CD4-positive, alpha-beta T cell treated with Interleukin-17A for 1 hour (primary cell): Measurements from ENCODE around the gene C12orf76.
"Not testable (repeated sequence)": the region's sequence is repeated elsewhere in the genome, so short reads cannot be mapped to it uniquely, and the experiment has no call there.

Experiments
- DNase-seq: peaks from one replicate; pipeline ENCODE4 v3.0.0-alpha.2; 2020

The C12orf76 gene

DNA sequence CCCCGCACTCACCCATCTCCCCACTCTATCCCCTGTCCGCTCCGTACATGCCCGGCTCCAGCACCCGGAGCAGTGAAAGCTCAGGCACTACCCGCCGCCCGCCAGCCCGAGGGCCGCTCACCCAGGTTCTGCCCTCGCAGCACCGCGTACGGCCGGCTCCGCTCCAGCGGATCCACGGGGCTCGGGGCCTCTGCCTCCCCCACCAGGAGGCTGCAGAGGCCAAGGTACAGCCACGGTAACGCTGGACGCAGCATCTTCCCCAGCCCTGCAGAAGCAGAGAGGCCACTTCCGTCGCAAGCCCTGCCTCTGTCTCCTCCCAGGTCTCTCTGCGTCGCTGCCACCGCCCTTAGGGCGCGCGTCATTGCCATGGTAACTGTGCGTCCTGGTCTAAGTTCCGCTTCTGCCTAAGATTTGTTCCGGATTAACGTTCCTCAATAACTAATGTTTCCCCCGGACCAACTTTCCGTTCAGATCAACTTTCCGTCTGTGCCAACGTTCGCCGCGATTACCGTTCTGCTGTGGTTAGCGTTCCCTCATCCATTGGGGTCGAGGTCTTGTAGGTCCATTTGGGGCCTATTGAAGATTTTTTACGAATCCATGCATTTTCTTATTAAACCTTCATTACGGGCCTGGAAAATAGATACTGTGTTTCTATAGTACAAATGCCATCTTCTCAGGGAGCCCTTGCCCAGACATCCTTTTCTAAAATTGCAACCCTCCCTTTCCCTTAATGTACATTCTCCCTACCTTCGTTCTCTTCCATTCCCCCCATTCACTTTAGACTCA is at the start of gene C12orf76:
C12orf76 (minus strand) TSS at position 281 of the 786 bp plus-strand sequence; CDS start at position 254, 27 bp downstream.
- peak; percentile 95 for DNase-seq

DNA sequence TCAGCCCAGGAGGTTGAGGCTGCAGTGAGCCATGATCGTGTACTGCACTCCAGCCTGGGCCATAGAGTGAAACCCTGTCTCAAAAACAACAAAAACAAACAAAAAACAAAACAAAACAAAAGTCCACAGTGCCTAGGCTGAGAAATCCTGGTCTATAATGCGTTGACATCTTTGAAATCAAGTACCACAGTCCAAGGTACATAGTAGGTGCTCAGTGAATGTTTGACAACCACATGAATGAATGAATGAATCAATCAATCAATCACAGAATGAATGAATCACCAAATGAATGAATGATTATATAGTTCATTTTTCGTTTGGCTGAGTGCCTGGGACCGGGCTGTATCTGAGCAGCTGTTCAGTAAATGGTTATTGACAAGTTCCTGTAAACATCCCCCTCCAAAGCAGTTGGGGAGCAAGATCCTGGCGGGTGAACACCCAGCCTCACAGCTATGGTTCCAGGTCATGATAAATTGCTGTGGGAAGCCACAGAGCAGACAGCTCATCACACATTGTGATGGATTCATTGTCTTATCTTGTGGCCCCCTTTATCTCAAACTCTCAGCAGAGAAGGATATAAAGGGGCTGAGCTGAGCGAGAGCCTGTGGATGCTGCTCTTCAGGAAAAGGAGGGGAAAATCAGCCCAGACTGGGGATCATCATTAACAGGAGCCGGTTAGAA is 45.4 kb upstream of the C12orf76 start:
- no peak for DNase-seq

DNA sequence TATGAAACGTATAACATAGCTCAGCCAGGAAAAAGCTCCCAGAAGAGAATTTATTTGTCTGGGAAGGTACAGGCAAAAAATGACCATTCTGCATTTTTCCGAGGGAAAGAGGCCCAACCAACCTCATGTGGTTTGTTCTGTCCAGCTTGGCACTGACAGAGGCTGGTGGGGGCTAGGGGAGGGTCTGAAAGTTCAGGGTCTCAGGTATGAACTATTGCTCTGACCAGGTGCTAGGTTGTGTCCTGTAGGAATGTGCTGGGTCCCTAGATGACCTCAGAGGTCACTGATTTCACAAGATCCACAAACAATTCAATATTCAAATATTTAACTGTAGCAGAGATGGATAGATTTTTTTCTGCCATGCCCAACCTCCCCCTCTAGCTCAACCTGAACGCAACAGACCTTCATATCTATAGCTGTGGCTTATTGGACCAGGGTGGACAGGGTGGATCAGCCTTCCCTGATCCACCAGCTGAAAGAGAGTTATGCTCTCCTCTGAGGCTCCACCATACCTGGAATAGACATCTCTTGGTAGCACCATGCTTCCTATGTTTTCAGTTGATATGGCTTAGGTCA is 42.9 kb upstream of the C12orf76 start:
- DNase-seq = no peak

DNA sequence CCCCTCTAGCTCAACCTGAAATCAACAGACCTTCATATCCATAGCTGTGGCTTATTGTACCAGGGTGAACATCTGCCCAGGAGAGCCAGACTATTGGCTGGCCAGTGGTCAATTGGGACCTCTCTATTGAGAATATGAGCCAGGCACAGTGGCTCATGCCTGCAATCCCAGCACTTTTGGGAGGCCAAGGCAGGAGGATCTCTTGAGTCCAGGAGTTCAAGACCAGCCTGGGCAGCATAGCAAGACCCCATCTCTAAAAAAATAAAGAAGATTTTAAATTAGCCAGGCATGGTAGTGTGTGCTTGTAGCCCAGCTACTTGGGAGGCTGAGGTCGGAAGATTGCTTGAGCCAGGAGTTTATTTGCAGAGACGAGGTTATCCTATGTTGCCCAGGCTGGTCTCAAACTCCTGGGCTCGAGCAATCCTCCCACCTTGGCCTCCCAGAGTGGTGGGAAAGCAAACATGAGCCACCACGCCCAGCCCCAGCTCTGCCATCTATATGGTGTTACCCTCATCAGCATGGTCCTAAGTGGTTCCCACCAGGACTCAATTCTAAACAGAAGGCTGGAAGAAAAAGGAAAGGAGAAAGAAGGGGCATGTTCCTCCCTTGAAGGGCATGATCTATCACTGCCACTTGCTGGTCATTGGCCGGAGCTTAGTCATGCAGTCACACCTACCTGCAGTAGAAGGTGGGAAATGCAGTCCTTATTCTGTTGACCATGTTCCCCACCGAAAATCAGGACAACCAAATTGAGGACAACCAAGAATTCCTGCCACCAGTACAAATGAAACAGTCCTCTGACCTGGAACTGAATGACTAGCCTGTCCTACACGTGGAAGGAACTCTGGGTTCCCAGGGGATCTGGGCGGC is 42.2 kb upstream of the C12orf76 start:
- no peak for DNase-seq

- no peak for DNase-seq
Measured at GRCh38 chr12:110088936-110089335, 40.6 kb upstream of the C12orf76 start.

DNA sequence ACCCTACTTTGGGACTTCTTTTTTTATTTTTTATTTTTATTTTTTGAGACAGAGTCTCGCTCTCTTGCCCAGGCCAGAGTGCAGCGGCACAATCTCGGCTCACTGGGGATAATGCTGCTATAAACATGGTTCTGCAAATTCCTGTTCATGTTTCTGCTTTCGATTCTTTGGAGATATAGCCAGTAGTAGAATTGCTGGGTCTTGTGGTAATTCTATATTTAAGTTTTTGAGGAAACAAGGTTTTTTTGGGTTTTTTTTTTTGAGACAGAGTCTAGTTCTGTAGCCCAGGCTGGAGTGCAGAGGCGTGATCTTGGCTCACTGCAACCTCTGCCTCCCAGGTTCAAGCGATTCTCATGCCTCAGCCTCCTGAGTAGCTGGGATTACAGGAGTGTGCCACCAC is 39.9 kb upstream of the C12orf76 start:
- not testable (repeated sequence) for DNase-seq

GRCh38 chr12:110084314-110085015 is 36.1 kb upstream of the C12orf76 start:
- no peak for DNase-seq

- DNase-seq = no peak
Measured at GRCh38 chr12:110080410-110080809, 32.1 kb upstream of the C12orf76 start.

- DNase-seq = peak; percentile 91
Measured at GRCh38 chr12:110079477-110080400, 31.4 kb upstream of the C12orf76 start.

- DNase-seq = no peak
Measured at GRCh38 chr12:110077800-110078199, 29.5 kb upstream of the C12orf76 start.

DNA sequence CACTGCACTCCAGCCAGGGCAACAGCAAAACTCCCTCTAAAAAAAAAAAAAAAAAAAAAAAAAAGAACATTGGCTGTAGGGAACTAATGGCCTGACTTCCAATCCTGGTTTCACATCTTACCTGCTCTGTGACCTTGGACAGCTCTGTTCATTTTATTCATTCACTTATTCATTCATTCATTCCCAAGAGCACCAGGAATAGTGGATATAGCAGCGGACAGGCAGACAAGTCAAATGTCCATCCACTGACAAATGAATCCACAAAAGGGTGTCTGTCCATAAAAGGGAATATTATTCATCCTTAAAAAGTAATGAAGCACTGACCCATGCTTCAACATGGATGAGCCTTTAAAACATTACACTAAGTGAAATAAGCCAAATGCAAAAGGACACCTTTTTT is 27.6 kb upstream of the C12orf76 start:
- no peak for DNase-seq

- DNase-seq = no peak
Measured at GRCh38 chr12:110074089-110074488, 25.8 kb upstream of the C12orf76 start.

GRCh38 chr12:110073049-110073831 is 24.9 kb upstream of the C12orf76 start:
- DNase-seq = peak; percentile 23

GRCh38 chr12:110072636-110073035 is 24.3 kb upstream of the C12orf76 start:
- not testable (repeated sequence) for DNase-seq

GRCh38 chr12:110071967-110072366 is 23.6 kb upstream of the C12orf76 start:
- no peak for DNase-seq

DNA sequence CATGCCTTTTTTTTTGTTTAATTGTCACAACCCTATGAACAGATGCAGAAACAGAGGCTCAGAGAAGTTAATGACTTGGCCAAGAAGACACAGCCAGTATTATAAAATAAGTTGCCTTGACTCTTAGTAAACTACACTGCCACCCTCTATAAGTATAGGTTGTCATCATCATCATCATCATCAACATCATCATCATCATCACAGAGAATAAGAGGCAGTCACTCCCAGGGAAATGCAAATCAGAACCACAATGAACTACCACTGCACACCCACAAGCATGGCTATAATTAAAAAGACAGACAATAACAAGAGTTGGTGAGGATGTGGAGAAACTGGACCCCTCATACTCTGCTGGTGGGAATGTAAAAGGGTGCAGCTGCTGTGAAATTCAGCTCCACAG is 23.2 kb upstream of the C12orf76 start:
- no peak for DNase-seq

DNA sequence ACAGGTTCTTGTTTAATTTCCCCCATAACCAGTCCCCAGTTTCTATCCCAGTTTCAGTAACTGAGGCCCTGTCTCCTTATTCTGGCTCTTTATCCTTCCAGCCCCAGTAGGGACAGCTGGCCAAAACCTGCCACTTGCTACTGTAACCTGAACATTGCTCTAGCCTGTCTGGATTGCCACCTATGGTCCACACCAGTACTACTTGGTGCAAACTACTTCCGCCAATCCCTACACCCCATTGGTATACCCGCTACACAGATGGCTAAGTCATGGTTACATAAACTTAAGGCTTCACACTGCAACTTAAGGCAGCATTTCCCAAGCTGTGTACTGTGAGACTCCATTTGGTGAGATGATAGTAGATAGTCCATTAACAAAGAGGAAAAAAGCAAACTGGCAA is 20.3 kb upstream of the C12orf76 start:
- DNase-seq = no peak

GRCh38 chr12:110068115-110068514 is 19.8 kb upstream of the C12orf76 start:
- not testable (repeated sequence) for DNase-seq

GRCh38 chr12:110067531-110067930 is 19.2 kb upstream of the C12orf76 start:
- DNase-seq = no peak

DNA sequence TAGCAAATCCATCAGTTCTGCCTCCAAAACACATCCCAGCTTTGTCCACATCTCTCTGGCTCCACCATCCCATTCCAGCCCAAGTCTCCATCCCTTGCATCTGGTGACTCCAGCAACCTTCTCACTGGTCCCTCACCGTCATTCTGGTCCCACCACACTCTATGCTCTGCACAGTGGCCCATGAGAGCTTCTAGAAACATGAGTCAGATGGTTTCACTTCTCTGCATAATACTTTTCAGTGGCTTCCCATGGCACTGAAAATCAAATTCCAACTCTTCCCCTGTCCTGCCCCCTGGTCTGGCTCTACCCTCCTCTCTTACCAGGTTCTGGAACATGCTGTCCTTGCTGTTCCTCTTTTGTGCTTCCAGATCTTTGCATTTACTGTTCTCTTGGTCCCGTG is 17.2 kb upstream of the C12orf76 start:
- no peak for DNase-seq
